Right lobe of liver (tissue), 6 donors: ENCODE data around the gene MKI67. TPM values are rescaled to one million over a fixed set of nuclear protein-coding genes. Genes with fewer than 3 reads are reported as not detected.

Experiments
- ATAC-seq, 4 donors: fragments of 200-7000 bp; cut with Tn5 transposase; one replicate each; pipeline ENCODE4 v1.9.1; 2020; ENCODE audit warnings: mild to moderate bottlenecking in 4 of 4, moderate library complexity in 4 of 4
- DNase-seq, 3 donors: peaks; one replicate each; pipeline ENCODE4 v3.0.0-alpha.2; 2020
- H3K27ac ChIP-seq, 3 donors: fragments of 200-600 bp; one replicate each; pipeline ENCODE4 v1.8.0; 2022
- H3K27me3 ChIP-seq, 2 donors: fragments of 200-600 bp; one replicate each; pipeline ENCODE4 v1.8.0; 2022
- H3K36me3 ChIP-seq, 4 donors: fragments of 200-600 bp; sonication (generic) in 1 of 4; one replicate each; pipeline versions ENCODE4 v1.5.1 to v1.8.0; 2017 to 2022; ENCODE audit warnings: control low read depth in 1 of 4
- H3K4me1 ChIP-seq, 4 donors: fragments of 200-600 bp; sonication (generic) in 1 of 4; one replicate each; pipeline versions ENCODE4 v1.5.1 to v1.8.0; 2017 to 2022; ENCODE audit warnings: control low read depth in 1 of 4
- H3K4me3 ChIP-seq, 3 donors: fragments of 200-600 bp; one replicate each; pipeline ENCODE4 v1.8.0; 2022
- H3K9me3 ChIP-seq, 4 donors: fragments of 200-600 bp; sonication (generic) in 1 of 4; one replicate each; pipeline versions ENCODE4 v1.5.1 to v1.8.0; 2017 to 2022; ENCODE audit warnings: control low read depth in 1 of 4
- CTCF ChIP-seq, 4 donors: fragments of 200-600 bp in 3 of 4; fragments of 450-650 bp in 1 of 4; IDR thresholded peaks; one replicate each; pipeline versions ENCODE4 v1.5.1 to v1.8.0; 2016 to 2022; ENCODE audit warnings: antibody characterized with exemption in 4 of 4, mild to moderate bottlenecking in 2 of 4
- POLR2A ChIP-seq: fragments of 450-650 bp; IDR thresholded peaks from one replicate; pipeline ENCODE4 v1.6.1; 2017; ENCODE audit warnings: antibody characterized with exemption, mild to moderate bottlenecking
- WGBS: methylation state at CpG from one replicate; pipeline ENCODE4 v1.1.6; 2018; ENCODE audit warnings: low coverage, low lambda C conversion rate; ENCODE audit not compliant: insufficient coverage; ENCODE audit errors: missing lambda C conversion rate; 5-methylcytosine and 5-hydroxymethylcytosine counted together
- intact Hi-C, 2 donors: fragments of 100-400 bp; cut with DNase I; formaldehyde crosslinking; loops; one replicate each; pipeline versions ENCODE4 v1.11.2 to v1.14.1; 2022
- total RNA-seq, 6 experiments: library from RNA; depleted of rRNA in 2 of 6; stranded (reverse); fragments of >200 nt in 2 of 6; fragmentation: NEBNext Ultra II Directional in 3 of 6; extraction: Animal tissue kit (Norgen Biotek cat#: 25700) in 3 of 6; gene quantifications; one replicate each; pipeline versions ENCODE4 v1.1.0 to v1.2.4, GENCODE V29; 2016 to 2023
- donor health status: DM: no; HTN: yes; CAD: no.
- donor health status: DM: no; HTN: no; CAD: no.
- donor health status: DM: no; HTN: no; CAD: no.
- donor health status: DM: no; HTN: yes; CAD: no.
- donor health status: DM: no; HTN: yes; CAD: no.

MKI67 gene
- total RNA-seq, 6 experiments from 2014 or later: 0.42 to 4.6 (median 1.9) TPM

- DNase-seq (peak in 1 of 3 donors; percentile 36), ATAC-seq (no peak)
- no peaks in the 10 kb centered on the region for H3K36me3 ChIP-seq
- 92% methylated on average over 8 of the region's 9 CpGs for WGBS
- no peaks in the 10 kb centered on the region for H3K9me3 ChIP-seq
- no peak overlapping the region for H3K27ac ChIP-seq
- no peak for TF ChIP-seq POLR2A
- TF ChIP-seq CTCF (IDR thresholded peaks at IDR 0.05): no peak
- H3K4me1 ChIP-seq: no peaks in the 10 kb centered on the region
- H3K27me3 ChIP-seq: no peaks in the 10 kb centered on the region
- H3K4me3 ChIP-seq: no peak overlapping the region
- intact Hi-C loops: no loop called here
Measured at GRCh38 chr10:128060341-128061250, 65.6 kb downstream of the MKI67 start.

- Histone ChIP-seq H3K4me1 (no peaks in the 10 kb centered on the region), H3K9me3 (no peaks in the 10 kb centered on the region), H3K27me3 (no peaks in the 10 kb centered on the region), H3K36me3 (no peaks in the 10 kb centered on the region), H3K27ac (no peak overlapping the region), H3K4me3 (no peak overlapping the region)
- WGBS: 78% methylated on average over 1 of the region's 1 CpG
- TF ChIP-seq POLR2A (no peak), CTCF (IDR thresholded peaks at IDR 0.05) (no peak)
- ATAC-seq: no peak
- DNase-seq: no peak
- intact Hi-C loops: no loop called here
Measured at GRCh38 chr10:128059982-128060293, 66.3 kb downstream of the MKI67 start.

- WGBS: 57% methylated on average over 6 of the region's 15 CpGs
Measured at GRCh38 chr10:128059266-128059981, 66.8 kb downstream of the MKI67 start.

GRCh38 chr10:128058750-128059134 is 67.5 kb downstream of the MKI67 start:
- H3K4me1 ChIP-seq: no peaks in the 10 kb centered on the region
- no peaks in the 10 kb centered on the region for H3K9me3 ChIP-seq
- TF ChIP-seq CTCF (IDR thresholded peaks at IDR 0.05): no peak
- no peak for TF ChIP-seq POLR2A
- H3K27ac ChIP-seq: no peak overlapping the region
- no peaks in the 10 kb centered on the region for H3K36me3 ChIP-seq
- intact Hi-C loops: no loop called here
- DNase-seq (peak in 1 of 3 donors; percentile 4), ATAC-seq (no peak)
- no peak overlapping the region for H3K4me3 ChIP-seq
- H3K27me3 ChIP-seq: no peaks in the 10 kb centered on the region

More at GRCh38 chr10:128059266-128059981, 66.8 kb downstream of the MKI67 start:
- Histone ChIP-seq H3K27ac (no peak overlapping the region), H3K9me3 (no peaks in the 10 kb centered on the region), H3K4me1 (no peaks in the 10 kb centered on the region), H3K4me3 (no peak overlapping the region), H3K36me3 (no peaks in the 10 kb centered on the region), H3K27me3 (no peaks in the 10 kb centered on the region)
- peak in 1 of 3 donors; percentile 51 for DNase-seq
- intact Hi-C loops: no loop called here
- TF ChIP-seq CTCF (IDR thresholded peaks at IDR 0.05) (no peak), POLR2A (no peak)
- ATAC-seq: no peak
